Fibroblast of peridontal ligament (primary cell): ENCODE results near the gene FHOD3.

Experiments used
- DNase-seq: peaks from one replicate; pipeline ENCODE4 v3.0.0-alpha.2; 2010; ENCODE audit errors: extremely low read depth

The FHOD3 gene

DNA sequence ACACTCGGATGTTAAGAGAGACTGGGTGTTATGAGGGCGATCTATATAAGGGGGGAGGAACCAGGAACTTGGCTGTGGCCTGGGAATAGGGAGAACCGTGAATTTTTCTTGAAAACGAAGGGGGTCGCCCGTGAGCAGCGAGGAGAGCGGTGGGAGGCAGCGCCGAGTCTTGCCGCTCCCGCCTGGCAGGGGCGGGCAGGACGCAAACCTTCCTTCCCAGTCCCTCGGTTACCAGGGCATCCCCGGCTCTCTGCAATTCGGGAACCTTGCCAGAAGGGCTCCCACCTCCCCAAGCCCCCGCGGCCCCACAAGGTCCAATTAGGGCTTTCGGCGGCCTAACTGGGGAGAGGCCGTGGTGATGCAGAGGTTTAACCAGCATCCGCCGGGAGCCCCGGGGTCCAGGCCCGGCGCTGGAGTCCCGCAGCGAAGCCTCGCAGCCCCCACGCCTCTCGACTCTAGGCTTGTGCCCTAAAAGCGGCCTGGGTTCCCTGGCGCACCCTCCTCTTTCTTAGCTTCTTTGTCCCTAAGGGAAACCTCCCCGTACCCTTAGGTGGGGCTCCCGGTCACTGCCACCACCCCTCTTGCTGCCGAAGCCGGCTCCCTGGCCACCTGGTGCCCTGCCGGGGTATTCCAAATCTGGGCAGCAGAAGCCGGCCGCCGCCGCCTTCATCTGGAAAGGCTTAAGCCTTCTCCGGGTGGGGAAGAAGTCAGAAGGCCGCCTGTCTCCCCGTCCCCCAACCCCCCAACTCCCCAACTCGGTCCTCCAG, 680 bp upstream of the FHOD3 start:
- DNase-seq: peak; percentile 83

GRCh38 chr18:36298126-36298741, 721 bp downstream of the FHOD3 start:
- DNase-seq: no peak

DNA sequence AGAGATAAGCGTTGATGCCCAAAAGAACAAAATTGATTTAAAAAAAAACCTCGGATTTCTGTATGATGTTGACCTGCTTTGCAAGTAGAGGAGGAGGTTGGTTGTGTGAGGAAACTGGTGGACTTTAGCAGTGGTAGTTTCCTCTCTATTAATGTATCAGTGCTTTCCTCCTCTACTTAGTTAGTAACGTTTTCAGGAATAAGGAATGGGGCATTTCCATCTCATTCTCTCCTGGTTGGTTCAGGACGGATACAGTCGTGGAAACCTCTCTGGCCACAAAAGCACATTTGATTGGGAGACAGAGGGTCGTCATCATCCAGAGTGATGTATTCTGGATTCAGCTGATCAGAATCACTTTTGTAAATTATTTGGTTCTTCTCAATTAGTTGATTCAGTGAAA, 1.5 kb downstream of the FHOD3 start:
- no peak for DNase-seq

DNA sequence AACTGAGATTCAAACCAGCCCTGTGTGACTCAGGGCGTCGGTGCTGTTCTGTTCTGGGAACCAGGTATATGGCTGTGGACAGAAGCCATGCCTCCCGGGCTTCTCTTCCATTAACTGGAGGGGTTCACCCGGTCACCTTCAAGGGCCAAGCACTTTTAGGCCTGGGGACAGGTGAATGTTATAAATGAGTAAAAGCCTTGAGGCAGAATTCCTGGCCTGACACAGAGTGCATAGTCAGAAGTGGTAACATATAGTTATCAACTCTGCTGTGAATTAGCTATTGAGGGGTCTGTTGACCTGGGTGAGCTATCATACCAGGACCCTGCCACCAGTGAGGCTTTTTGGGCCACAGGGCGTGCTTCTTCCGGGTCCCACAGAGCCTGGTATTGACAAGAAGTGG, 2.7 kb downstream of the FHOD3 start:
- DNase-seq: no peak

GRCh38 chr18:36301884-36302283, 4.4 kb downstream of the FHOD3 start:
- DNase-seq: no peak

DNA sequence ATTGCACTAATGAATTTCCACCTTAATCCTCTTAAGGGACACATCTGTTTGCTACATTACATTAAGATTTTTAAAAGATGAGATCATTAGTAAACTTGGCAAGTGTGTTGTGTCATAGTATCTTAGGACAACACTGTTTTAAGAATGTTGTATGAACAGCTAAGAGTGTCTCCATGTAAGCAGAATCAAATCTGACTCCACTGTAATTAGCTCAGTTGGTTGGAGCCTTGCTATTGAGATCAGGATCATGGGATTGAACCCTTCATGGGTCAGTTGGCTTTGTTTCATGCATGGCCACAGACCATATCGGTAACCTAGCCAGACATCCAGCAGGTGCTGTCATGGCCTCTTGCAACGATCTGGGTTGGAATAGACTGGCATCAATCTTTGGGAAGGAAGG, 5.2 kb downstream of the FHOD3 start:
- DNase-seq: no peak

GRCh38 chr18:36303211-36303844, 5.8 kb downstream of the FHOD3 start:
- no peak for DNase-seq

DNA sequence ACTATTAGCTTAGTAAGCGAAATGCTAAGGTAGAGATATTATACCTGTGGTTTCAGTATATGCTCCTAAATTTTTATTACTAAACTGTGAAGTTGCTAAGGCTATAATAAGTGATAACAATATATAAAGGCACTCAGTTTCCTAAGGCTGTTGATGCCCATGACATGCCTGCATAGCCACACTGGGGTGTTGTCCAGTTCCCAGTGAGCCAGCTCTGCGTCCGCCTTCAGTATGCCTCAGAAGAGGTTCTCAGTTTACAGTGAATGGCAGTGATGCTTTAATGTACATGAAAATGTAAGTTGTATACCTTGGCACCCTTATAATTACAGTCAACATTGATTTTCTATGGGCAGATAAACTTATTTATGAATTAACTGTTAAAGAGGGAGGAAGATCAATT, 7.2 kb downstream of the FHOD3 start:
- DNase-seq: no peak

GRCh38 chr18:36305375-36305774, 7.9 kb downstream of the FHOD3 start:
- DNase-seq: no peak

DNA sequence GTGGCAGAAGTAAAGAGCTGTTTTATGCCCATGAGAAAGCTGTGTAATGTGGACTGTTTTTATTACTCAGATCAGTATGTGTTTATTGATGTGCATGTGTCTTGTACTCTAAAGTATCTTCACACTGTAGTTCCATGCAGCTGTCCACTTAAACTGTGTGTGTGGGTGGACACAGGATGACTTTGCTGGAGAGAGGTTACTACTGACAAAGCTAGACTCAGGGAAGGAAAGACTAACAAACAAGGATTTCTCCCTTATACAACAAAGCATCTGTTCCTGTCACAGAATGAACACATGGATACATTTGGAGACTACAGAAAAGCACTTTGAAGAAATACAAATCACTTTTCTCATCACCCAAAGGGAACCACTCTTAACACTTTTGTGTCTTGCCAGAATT, 10.0 kb downstream of the FHOD3 start:
- DNase-seq: no peak

GRCh38 chr18:36308711-36309435, 11.4 kb downstream of the FHOD3 start:
- no peak for DNase-seq

GRCh38 chr18:36309436-36310391, 12.2 kb downstream of the FHOD3 start:
- DNase-seq: peak; percentile 99

DNA sequence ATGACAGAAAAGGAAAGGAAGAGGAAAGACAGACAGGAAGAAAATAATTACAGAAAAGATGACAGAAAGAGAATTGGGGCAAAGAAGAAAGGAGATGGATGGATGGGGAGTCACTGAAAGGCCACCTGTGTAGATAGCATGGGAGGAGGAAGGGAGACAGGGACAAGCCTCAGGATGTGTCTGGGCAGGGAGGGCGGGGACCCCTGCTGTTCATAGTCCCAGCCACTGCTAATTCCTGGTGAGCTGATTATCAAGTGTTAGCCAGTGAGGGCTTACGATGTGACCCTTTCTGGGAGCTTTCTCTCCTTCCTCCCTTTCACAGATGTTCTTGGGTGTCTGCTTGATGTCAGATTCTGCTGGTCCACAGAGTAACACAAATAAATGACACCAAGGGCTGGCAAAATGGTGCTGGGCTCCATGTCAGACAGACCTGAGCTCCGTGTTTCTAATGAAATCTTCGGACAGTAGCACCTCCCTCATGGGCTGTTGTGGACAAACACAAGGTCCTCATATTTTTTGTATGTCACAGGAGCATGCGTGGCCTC, 13.6 kb downstream of the FHOD3 start:
- no peak for DNase-seq

DNA sequence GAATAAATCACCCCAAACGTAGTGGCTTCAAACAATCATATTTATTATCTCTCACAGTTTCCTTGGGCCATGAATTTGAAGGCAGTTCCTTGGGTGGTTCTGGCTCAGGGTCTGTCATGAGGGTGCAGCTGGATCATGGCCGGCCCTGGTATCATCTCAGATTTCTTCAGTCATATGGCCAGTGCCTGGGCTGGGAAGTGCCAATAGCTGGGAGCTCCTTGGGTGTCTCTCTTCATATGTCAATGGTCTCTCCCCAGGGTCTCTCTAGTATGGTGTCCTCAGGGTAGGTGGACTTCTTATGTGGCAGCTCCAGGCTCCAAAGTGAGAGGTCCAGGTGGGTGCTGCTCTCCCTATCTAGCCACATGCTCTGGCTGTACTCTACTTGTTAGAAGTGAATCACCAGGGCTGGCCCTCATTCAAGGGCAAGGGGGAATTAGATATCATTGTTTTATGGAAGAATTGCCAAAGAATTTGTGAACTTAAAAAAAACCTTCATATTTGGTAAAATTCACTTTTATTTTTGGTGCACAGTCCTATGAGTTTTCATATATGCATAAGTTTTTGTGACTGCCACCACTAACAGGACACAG, 15.4 kb downstream of the FHOD3 start:
- DNase-seq: peak; percentile 48

DNA sequence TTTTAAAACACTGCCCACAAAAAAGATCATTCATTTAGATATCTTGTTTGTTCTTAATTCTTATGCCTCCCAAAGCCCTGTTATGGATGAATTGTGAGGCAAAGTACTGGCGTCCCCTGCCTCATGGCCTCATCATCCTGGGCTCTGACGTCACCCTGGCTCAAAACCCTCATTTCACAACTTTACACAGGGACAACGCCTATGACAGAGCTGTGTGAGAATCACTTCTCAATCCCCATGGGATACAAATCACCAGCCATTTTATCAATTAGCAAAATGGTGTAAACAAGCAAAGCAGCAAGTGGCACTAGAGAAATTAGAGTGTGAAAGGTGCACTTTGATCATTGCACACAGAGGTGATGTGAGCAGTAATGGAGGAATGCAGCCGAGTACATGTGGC, 16.6 kb downstream of the FHOD3 start:
- DNase-seq: peak; percentile 83

DNA sequence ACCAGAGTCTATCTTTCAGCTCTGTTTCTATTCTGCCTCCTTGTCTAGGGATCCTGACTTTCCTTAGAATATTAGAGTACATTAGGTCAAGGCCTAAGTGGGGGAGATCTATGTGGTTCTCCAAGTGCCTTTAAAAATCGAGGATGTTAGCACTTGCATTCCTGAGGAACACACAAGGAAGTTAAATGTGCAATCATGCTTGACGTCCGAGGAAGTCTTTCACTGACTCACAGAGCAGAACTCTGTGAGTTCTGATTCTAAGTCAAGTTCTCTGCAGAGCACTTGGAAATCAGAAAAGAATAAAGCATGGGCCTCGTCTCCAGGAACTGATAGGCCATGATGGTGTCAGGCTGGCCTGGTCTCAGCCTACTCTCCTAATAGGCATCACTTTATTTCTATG, 17.2 kb downstream of the FHOD3 start:
- peak; percentile 94 for DNase-seq

GRCh38 chr18:36315736-36316135, 18.2 kb downstream of the FHOD3 start:
- DNase-seq: peak; percentile 64

DNA sequence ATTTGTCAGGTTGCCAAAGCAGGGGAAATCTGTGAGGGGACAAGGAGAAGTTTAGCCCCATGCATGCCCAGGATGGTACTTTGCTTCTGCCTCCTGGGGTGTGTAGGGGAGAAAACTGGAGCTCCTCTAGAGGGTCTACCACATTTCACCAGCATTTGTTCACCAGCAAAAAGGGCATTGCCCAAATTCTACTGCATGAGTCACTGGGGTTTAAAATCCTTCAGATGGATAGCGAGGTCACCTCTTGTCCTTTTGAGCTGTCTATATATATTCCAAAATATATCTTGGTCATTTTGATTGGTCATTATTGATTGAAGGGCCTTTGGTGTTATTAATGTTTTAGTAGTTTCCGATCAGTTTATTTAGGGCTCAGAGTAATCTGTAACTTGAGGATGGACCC, 18.7 kb downstream of the FHOD3 start:
- peak; percentile 39 for DNase-seq

- DNase-seq: peak; percentile 27
These were observed 24.3 kb downstream of the FHOD3 start for GRCh38 chr18:36321658-36322407.

GRCh38 chr18:36322408-36322728, 24.9 kb downstream of the FHOD3 start:
- no peak for DNase-seq
